HepG2 (cell line): ENCODE results near the gene METTL1.
A peak's percentile ranks its signal among the peaks of the same experiment; 100 is the strongest.

Experiments
- CREB1 ChIP-seq, 2 experiments: fragments of 450-650 bp in 1 of 2; IDR thresholded peaks; 2 replicates each; pipeline ENCODE4 v1.6.1; 2016 to 2017; ENCODE audit warnings: control low read depth in 1 of 2, mild to moderate bottlenecking in 1 of 2, missing compliant biosample characterization in 1 of 2, missing genetic modification characterization in 1 of 2
- MATR3 ChIP-seq: sonication (generic); formaldehyde crosslinking; IDR thresholded peaks from 2 replicates; pipeline ENCODE4 v1.4.0; 2020; ENCODE audit warnings: missing genetic modification reagents
- RBAK ChIP-seq: sonication (generic); formaldehyde crosslinking; IDR thresholded peaks from 2 replicates; pipeline ENCODE4 v1.5.1; 2020; ENCODE audit warnings: mild to moderate bottlenecking, missing genetic modification reagents
- TF ChIP-seq, protein P1 (sequence below): sonication (generic); formaldehyde crosslinking; IDR thresholded peaks from 2 replicates; pipeline ENCODE4 v1.9.0; 2021; ENCODE audit warnings: missing genetic modification reagents, mild to moderate bottlenecking, borderline replicate concordance
- TF ChIP-seq, protein P2 (sequence below): sonication (generic); formaldehyde crosslinking; IDR thresholded peaks from 2 replicates; pipeline ENCODE4 v1.5.0; 2020; ENCODE audit warnings: mild to moderate bottlenecking, missing genetic modification reagents, moderate library complexity

DNA sequence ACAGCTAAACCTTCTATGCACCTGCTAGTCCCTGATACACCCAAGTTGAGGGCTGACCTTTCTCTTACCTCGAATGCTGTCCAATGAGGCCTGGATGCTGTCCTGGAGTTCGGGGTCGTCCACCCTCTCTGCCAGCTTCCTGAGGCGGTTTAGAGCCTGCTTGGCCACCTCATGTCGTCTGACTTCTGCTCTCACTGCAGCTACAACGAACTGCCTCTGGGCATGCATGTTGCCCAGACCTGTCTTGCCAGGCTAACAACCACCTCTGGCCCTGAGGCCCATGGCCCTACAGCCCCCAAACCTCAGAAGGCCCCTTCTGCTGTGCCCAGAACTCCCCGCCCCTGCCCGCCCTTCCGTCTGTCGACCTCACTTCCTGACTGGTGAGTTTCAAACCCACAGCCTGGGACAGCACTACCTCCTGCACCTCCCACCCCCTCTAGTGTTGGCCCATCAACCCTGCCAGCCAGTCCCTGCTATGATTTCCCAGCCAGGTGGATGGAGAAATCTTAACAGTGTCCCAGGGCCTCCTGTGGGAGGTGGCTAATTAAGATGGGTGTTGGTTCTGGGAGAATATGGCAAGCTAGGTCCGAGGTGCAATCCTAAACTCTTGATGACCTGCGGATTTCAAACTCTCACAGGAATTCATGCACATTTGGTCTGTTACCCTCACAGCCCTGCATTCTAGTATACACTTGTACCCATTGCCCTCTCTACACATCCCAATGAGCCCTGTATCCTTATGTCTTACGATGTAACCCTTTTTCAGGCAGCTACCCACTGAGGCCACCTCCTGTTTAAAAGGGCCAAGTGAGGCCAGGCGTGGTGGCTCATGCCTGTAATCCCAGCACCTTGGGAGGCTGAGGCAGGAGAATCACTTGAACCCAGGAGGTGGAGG, 29.8 kb downstream of the METTL1 start:
- TF ChIP-seq RBAK (no peak), CREB1 (IDR thresholded peaks at IDR 0.05) (no peak), CREB1 (CRISPR knock-in tag; IDR thresholded peaks at IDR 0.05) (no peak), MATR3 (CRISPR knock-in tag) (no peak)
- TF ChIP-seq, protein P1, sequence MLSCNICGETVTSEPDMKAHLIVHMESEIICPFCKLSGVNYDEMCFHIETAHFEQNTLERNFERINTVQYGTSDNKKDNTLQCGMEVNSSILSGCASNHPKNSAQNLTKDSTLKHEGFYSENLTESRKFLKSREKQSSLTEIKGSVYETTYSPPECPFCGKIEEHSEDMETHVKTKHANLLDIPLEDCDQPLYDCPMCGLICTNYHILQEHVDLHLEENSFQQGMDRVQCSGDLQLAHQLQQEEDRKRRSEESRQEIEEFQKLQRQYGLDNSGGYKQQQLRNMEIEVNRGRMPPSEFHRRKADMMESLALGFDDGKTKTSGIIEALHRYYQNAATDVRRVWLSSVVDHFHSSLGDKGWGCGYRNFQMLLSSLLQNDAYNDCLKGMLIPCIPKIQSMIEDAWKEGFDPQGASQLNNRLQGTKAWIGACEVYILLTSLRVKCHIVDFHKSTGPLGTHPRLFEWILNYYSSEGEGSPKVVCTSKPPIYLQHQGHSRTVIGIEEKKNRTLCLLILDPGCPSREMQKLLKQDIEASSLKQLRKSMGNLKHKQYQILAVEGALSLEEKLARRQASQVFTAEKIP (CRISPR knock-in tag): no peak
- TF ChIP-seq, protein P2, sequence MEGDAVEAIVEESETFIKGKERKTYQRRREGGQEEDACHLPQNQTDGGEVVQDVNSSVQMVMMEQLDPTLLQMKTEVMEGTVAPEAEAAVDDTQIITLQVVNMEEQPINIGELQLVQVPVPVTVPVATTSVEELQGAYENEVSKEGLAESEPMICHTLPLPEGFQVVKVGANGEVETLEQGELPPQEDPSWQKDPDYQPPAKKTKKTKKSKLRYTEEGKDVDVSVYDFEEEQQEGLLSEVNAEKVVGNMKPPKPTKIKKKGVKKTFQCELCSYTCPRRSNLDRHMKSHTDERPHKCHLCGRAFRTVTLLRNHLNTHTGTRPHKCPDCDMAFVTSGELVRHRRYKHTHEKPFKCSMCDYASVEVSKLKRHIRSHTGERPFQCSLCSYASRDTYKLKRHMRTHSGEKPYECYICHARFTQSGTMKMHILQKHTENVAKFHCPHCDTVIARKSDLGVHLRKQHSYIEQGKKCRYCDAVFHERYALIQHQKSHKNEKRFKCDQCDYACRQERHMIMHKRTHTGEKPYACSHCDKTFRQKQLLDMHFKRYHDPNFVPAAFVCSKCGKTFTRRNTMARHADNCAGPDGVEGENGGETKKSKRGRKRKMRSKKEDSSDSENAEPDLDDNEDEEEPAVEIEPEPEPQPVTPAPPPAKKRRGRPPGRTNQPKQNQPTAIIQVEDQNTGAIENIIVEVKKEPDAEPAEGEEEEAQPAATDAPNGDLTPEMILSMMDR: peak; percentile 61
